ENCODE measurements around the gene WASF3. TPM values are rescaled to one million over a fixed set of nuclear protein-coding genes. Genes with fewer than 3 reads are reported as not detected.

The WASF3 gene
- total RNA-seq, 1 experiment from 2014 or later: 3.4 TPM

- BruUV-seq (replicated peaks): no TSS peak
- no peak overlapping the region for H3K4me2 ChIP-seq (ENCODE audit: low read length)
- no peaks in the 10 kb centered on the region for H3K4me1 ChIP-seq (ENCODE audit: control insufficient read depth in 1 of 2, insufficient read depth in 2 of 2, low read length in 2 of 2)
- H3K27me3 ChIP-seq (ENCODE audit: insufficient read depth, low read length): no peaks in the 10 kb centered on the region
- ATAC-seq: no peak
- H2AFZ ChIP-seq (ENCODE audit: low read depth, low read length, poor library complexity, severe bottlenecking): no peak overlapping the region
- H3K9me2 ChIP-seq (ENCODE audit: insufficient read depth): no peaks in the 10 kb centered on the region
- TF ChIP-seq EZH2phosphoT487 (IDR thresholded peaks at IDR 0.05; ENCODE audit: borderline replicate concordance) (no peak), RAD21 (IDR thresholded peaks at IDR 0.05; ENCODE audit: low read depth) (no peak), MAX (IDR thresholded peaks at IDR 0.05) (no peak), POLR2AphosphoS5 (IDR thresholded peaks at IDR 0.05; ENCODE audit: low read depth, low read length) (no peak)
- H3K9ac ChIP-seq (ENCODE audit: low read length): no peak overlapping the region
- intact Hi-C loops (cut with micrococcal nuclease): no loop called here
- ChIA-PET POLR2A (interaction anchor here (0.9 kb wide), 1 partner anchor 8 kb away, joined by 3 read pairs; no protein-coding TSS in a partner anchor), RAD21 (ENCODE audit: low non-redundant PET in 1 of 2, low total read pairs in 2 of 2, uncharacterized antibody in 2 of 2, unreplicated experiment in 2 of 2) (no interaction called here), CTCF (no interaction called here)
- H3K9me3 ChIP-seq (ENCODE audit: control insufficient read depth in 1 of 2, insufficient read depth in 1 of 2, low read depth in 1 of 2, low read length in 2 of 2): peaks cover 10 to 11% of the 10 kb centered on the region in 2 experiments; a peak in 2 of 4 replicates
- H3K4me3 ChIP-seq (replicated peaks in 1 of 2; ENCODE audit: low read depth in 1 of 2, low read length in 2 of 2): no peak overlapping the region
- no peak for DNase-seq (ENCODE audit: low read depth, low spot score)
- H3K79me2 ChIP-seq (ENCODE audit: insufficient read depth, low read length): no peaks in the 10 kb centered on the region
- H3K36me3 ChIP-seq (ENCODE audit: control insufficient read depth in 1 of 2, insufficient read depth in 2 of 2, low read length in 2 of 2): no peaks in the 10 kb centered on the region
- no peak overlapping the region for H3K27ac ChIP-seq (ENCODE audit: low read depth, low read length)
- no peaks in the 10 kb centered on the region for H4K20me1 ChIP-seq (ENCODE audit: insufficient read depth)
Observed at GRCh38 chr13:26621731-26622401, 64.4 kb downstream of the WASF3 start.

GRCh38 chr13:26623125-26623524, 65.6 kb downstream of the WASF3 start:
- intact Hi-C loops (cut with micrococcal nuclease): no loop called here
- TF ChIP-seq SRF (IDR thresholded peaks at IDR 0.05; ENCODE audit: low read depth) (no peak), SIN3A (IDR thresholded peaks at IDR 0.05; ENCODE audit: low read depth) (no peak), ZFX (IDR thresholded peaks at IDR 0.05) (no peak), EZH2phosphoT487 (IDR thresholded peaks at IDR 0.05; ENCODE audit: borderline replicate concordance) (no peak), POLR2AphosphoS5 (IDR thresholded peaks at IDR 0.05; ENCODE audit: low read depth, low read length) (no peak), FOSL1 (IDR thresholded peaks at IDR 0.05; ENCODE audit: low read depth) (no peak), SP1 (IDR thresholded peaks at IDR 0.05; ENCODE audit: low read depth) (no peak)
- no peak for ATAC-seq
- H3K27me3 ChIP-seq (ENCODE audit: insufficient read depth, low read length): no peaks in the 10 kb centered on the region
- H3K27ac ChIP-seq (ENCODE audit: low read depth, low read length): no peak overlapping the region
- no peaks in the 10 kb centered on the region for H3K9me2 ChIP-seq (ENCODE audit: insufficient read depth)
- no peak overlapping the region for H3K4me2 ChIP-seq (ENCODE audit: low read length)
- H3K9ac ChIP-seq (ENCODE audit: low read length): no peak overlapping the region
- H3K9me3 ChIP-seq (ENCODE audit: control insufficient read depth in 1 of 2, insufficient read depth in 1 of 2, low read depth in 1 of 2, low read length in 2 of 2): peaks cover 10 to 11% of the 10 kb centered on the region in 2 experiments; a peak in 2 of 4 replicates
- no peaks in the 10 kb centered on the region for H4K20me1 ChIP-seq (ENCODE audit: insufficient read depth)
- DNase-seq (ENCODE audit: low read depth, low spot score): no peak
- ChIA-PET CTCF (no interaction called here), RAD21 (ENCODE audit: low non-redundant PET in 1 of 2, low total read pairs in 2 of 2, uncharacterized antibody in 2 of 2, unreplicated experiment in 2 of 2) (no interaction called here), POLR2A (interaction anchor here (0.9 kb wide), 1 partner anchor 9 kb away, joined by 3 read pairs; no protein-coding TSS in a partner anchor)
- H2AFZ ChIP-seq (ENCODE audit: low read depth, low read length, poor library complexity, severe bottlenecking): no peak overlapping the region
- no peaks in the 10 kb centered on the region for H3K79me2 ChIP-seq (ENCODE audit: insufficient read depth, low read length)
- no peaks in the 10 kb centered on the region for H3K4me1 ChIP-seq (ENCODE audit: control insufficient read depth in 1 of 2, insufficient read depth in 2 of 2, low read length in 2 of 2)
- H3K4me3 ChIP-seq (replicated peaks in 1 of 2; ENCODE audit: low read depth in 1 of 2, low read length in 2 of 2): no peak overlapping the region
- BruUV-seq (replicated peaks): no TSS peak
- H3K36me3 ChIP-seq (ENCODE audit: control insufficient read depth in 1 of 2, insufficient read depth in 2 of 2, low read length in 2 of 2): no peaks in the 10 kb centered on the region
